T-cell (primary cell): Measurements from ENCODE around the gene ADAM17. TPM values are rescaled to one million over a fixed set of nuclear protein-coding genes. Genes with fewer than 3 reads are reported as not detected.
A peak's percentile ranks its signal among the peaks of the same experiment; 100 is the strongest.

ENCODE experiments used
- ATAC-seq, 4 experiments: fragments of 200-7000 bp in 3 of 4; fragments of 150-1000 bp in 1 of 4; cut with Tn5 transposase; replicated peaks in 1 of 4; 1 replicate in 3 of 4; 2 replicates in 1 of 4; pipeline ENCODE4 v1.10.0; 2021; ENCODE audit warnings: moderate library complexity in 3 of 4, mild to moderate bottlenecking in 2 of 4, moderate number of reproducible peaks in 1 of 4
- CTCF ChIA-PET, 2 donors: fragments of 300-600 bp; sonication (Branson Sonifier 250); formaldehyde crosslinking; loops; one replicate each; lab custom pipeline; 2022; ENCODE audit warnings: antibody characterized with exemption in 2 of 2; lab: Charles Lee
- POLR2A ChIA-PET, 2 donors: fragments of 300-600 bp; sonication (Branson Sonifier 250); formaldehyde crosslinking; loops; one replicate each; lab custom pipeline; 2022; ENCODE audit warnings: antibody characterized with exemption in 2 of 2; lab: Charles Lee
- DNase-seq, 35 experiments: peaks; one replicate each; pipeline versions ENCODE4 v3.0.0 to v3.0.0-alpha.2; 2013 to 2023
- H3K27ac ChIP-seq: one replicate; pipeline ENCODE4 v1.5.1; 2013; ENCODE audit warnings: low read length
- H3K27me3 ChIP-seq, 2 experiments: replicated peaks in 1 of 2; 1 replicate in 1 of 2; 2 replicates in 1 of 2; pipeline versions ENCODE4 v1.6.1 to v1.7.0; 2013; ENCODE audit warnings: low read length in 1 of 2, mixed read lengths in 1 of 2; ENCODE audit not compliant: control insufficient read depth in 2 of 2, insufficient read depth in 2 of 2; ENCODE audit errors: extremely low read depth in 1 of 2
- H3K36me3 ChIP-seq, 2 donors: 1 replicate in 1 of 2; 2 replicates in 1 of 2; pipeline versions ENCODE4 v1.6.1 to v1.7.0; 2013; ENCODE audit warnings: low read length in 1 of 2; ENCODE audit not compliant: control insufficient read depth in 2 of 2, insufficient read depth in 1 of 2; ENCODE audit errors: extremely low read depth in 1 of 2
- H3K4me1 ChIP-seq, 2 experiments: 1 replicate in 1 of 2; 2 replicates in 1 of 2; pipeline versions ENCODE4 v1.6.1 to v1.7.0; 2013; ENCODE audit warnings: low read length in 2 of 2, mixed read lengths in 1 of 2; ENCODE audit not compliant: insufficient read depth in 2 of 2, control insufficient read depth in 1 of 2; ENCODE audit errors: extremely low read depth in 1 of 2
- H3K4me3 ChIP-seq, 2 donors: 1 replicate in 1 of 2; 2 replicates in 1 of 2; pipeline versions ENCODE4 v1.5.1 to v1.7.0; 2013; ENCODE audit warnings: mild to moderate bottlenecking in 2 of 2, low read length in 1 of 2, moderate library complexity in 1 of 2; ENCODE audit not compliant: control insufficient read depth in 1 of 2; ENCODE audit errors: extremely low read depth in 1 of 2
- H3K9me3 ChIP-seq: 2 replicates; pipeline ENCODE4 v1.7.0; 2013
- H3K27ac Mint-ChIP-seq, 2 donors: one replicate each; pipeline ENCODE4 v1.8.0; 2020 to 2021; ENCODE audit warnings: mild to moderate bottlenecking in 2 of 2, mixed read lengths in 2 of 2
- H3K27me3 Mint-ChIP-seq, 2 donors: one replicate each; pipeline ENCODE4 v1.8.0; 2021 to 2022; ENCODE audit warnings: mixed read lengths in 2 of 2
- H3K36me3 Mint-ChIP-seq: one replicate; pipeline ENCODE4 v1.8.0; 2021; ENCODE audit warnings: mixed read lengths
- H3K4me1 Mint-ChIP-seq, 3 donors: one replicate each; pipeline ENCODE4 v1.8.0; 2020 to 2022; ENCODE audit warnings: mixed read lengths in 3 of 3, mild to moderate bottlenecking in 1 of 3
- H3K4me3 Mint-ChIP-seq, 3 donors: one replicate each; pipeline ENCODE4 v1.8.0; 2020 to 2022; ENCODE audit warnings: mild to moderate bottlenecking in 3 of 3, mixed read lengths in 3 of 3, moderate library complexity in 3 of 3
- H3K9me3 Mint-ChIP-seq, 3 donors: one replicate each; pipeline ENCODE4 v1.8.0; 2020 to 2022; ENCODE audit warnings: mixed read lengths in 3 of 3
- WGBS: methylation state at CpG from one replicate; pipeline ENCODE4 v1.1.5; 2013; ENCODE audit warnings: missing lambda C conversion rate; ENCODE audit not compliant: insufficient coverage; 5-methylcytosine and 5-hydroxymethylcytosine counted together
- total RNA-seq, 35 experiments: library from RNA in 6 of 35; stranded (reverse) in 6 of 35; fragments of 120-200 nt in 1 of 35; gene quantifications; one replicate each; pipeline versions ENCODE4 v1.2.1 to v1.2.4 and lab custom pipeline; 2013 to 2026

Gene ADAM17
- total RNA-seq, 5 donors from 2014 or later (not counting 1 experiment from before 2014, with no cell fraction given), result 26.5 to 34.5 (median 29.5) TPM

DNA sequence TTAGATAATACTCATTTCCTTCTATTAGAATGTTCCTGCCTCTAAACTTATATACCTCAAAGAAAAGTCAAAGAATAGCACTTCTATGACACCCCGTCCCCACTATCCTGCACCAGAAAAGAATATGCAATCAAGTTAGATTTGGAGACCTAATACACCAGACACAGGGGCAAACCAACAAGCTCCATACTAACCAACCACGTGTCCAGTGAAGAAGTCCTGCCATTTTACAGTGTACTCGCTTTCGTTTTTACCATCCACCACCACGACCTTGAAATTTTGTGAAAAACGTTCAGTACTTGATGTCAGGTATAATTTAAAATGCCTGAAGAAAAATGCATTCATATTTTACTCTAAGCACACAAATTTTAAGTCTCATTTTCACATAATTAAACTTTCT, 19.1 kb downstream of the ADAM17 start:
- no peaks in the 10 kb centered on the region for H3K9me3 ChIP-seq
- peaks cover under 1 to 27% of the 10 kb centered on the region in 2 donors for H3K36me3 ChIP-seq
- no peaks in the 10 kb centered on the region for H3K27me3 Mint-ChIP-seq
- no peak overlapping the region for H3K4me3 ChIP-seq
- no peak overlapping the region for H3K4me3 Mint-ChIP-seq
- H3K27ac Mint-ChIP-seq, result no peak overlapping the region
- ChIA-PET POLR2A (interaction anchor here in 1 of 2 donors (0.6 kb wide), 1 partner anchor 94 kb away, joined by 20 read pairs; the partner anchor contains the start of gene YWHAQ), CTCF (no interaction called here)
- peaks cover 25% of the 10 kb centered on the region for H3K36me3 Mint-ChIP-seq
- no peaks in the 10 kb centered on the region for H3K4me1 ChIP-seq
- no peak for DNase-seq
- no peak overlapping the region for H3K27ac ChIP-seq
- peaks cover 0 to 30% (median 23%) of the 10 kb centered on the region in 3 donors for H3K4me1 Mint-ChIP-seq
- no peaks in the 10 kb centered on the region for H3K9me3 Mint-ChIP-seq
- ATAC-seq, result no peak
- H3K27me3 ChIP-seq, result no peaks in the 10 kb centered on the region
- 94% methylated on average over 3 of the region's 6 CpGs for WGBS

- ChIA-PET CTCF (no interaction called here), POLR2A (interaction anchor here in 1 of 2 donors (0.6 to 1.0 kb wide), 2 partner anchors 60 to 120 kb away, joined by 3 to 4 read pairs; no protein-coding TSS in a partner anchor)
- H3K4me3 ChIP-seq, result no peak overlapping the region
- DNase-seq, result no peak
- Mint-ChIP-seq H3K4me3 (no peak overlapping the region), H3K9me3 (no peaks in the 10 kb centered on the region), H3K4me1 (peaks cover 0 to 27% (median 23%) of the 10 kb centered on the region in 3 donors), H3K27me3 (no peaks in the 10 kb centered on the region), H3K27ac (peak overlapping the region in 1 of 2 donors; percentile 44), H3K36me3 (peaks cover 30% of the 10 kb centered on the region)
- WGBS, result no CpG with 5 or more reads among the region's 1 CpG
- H3K27me3 ChIP-seq, result no peaks in the 10 kb centered on the region
- H3K4me1 ChIP-seq, result no peaks in the 10 kb centered on the region
- no peak for ATAC-seq
- H3K27ac ChIP-seq, result no peak overlapping the region
- H3K36me3 ChIP-seq, result peaks cover 5 to 29% of the 10 kb centered on the region in 2 donors
- H3K9me3 ChIP-seq, result no peaks in the 10 kb centered on the region
Measured at GRCh38 chr2:9535177-9535576, 20.5 kb downstream of the ADAM17 start.

DNA sequence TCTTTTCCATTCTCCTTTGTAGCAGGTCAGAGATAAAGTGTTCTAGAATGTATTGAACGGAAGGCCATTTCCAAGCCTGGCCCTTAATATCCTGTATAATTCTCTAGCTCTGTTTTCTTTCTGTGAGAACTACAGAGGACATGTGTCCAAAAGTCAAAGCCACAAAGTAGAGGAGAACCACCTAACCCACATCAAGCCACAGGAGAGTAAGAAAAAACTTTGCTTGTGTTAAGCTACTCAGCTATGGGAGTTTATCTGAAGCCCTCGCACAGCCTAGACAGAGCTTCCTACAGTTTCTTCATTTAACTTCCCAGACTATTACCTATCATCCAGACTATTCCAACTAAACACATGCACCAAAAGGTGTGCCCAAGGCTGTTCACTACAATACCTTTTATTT, 22.0 kb downstream of the ADAM17 start:
- no peaks in the 10 kb centered on the region for H3K9me3 ChIP-seq
- ATAC-seq (no peak), DNase-seq (no peak)
- H3K27me3 Mint-ChIP-seq, result no peaks in the 10 kb centered on the region
- H3K27ac Mint-ChIP-seq, result no peak overlapping the region
- WGBS, result 100% methylated on average over 1 of the region's 2 CpGs
- no peaks in the 10 kb centered on the region for H3K4me1 ChIP-seq
- peaks cover 39% of the 10 kb centered on the region for H3K36me3 Mint-ChIP-seq
- peaks cover 5 to 42% of the 10 kb centered on the region in 2 donors for H3K36me3 ChIP-seq
- no peak overlapping the region for H3K4me3 ChIP-seq
- no peak overlapping the region for H3K27ac ChIP-seq
- H3K27me3 ChIP-seq, result no peaks in the 10 kb centered on the region
- ChIA-PET POLR2A (interaction anchor here in 1 of 2 donors (0.5 kb wide), 1 partner anchor 11 kb away, joined by 3 read pairs; no protein-coding TSS in a partner anchor), CTCF (interaction anchor here in 1 of 2 donors (0.6 kb wide), 1 partner anchor 339 kb away, joined by 13 read pairs; no protein-coding TSS in a partner anchor)
- H3K9me3 Mint-ChIP-seq, result no peaks in the 10 kb centered on the region
- H3K4me1 Mint-ChIP-seq, result peaks cover 0 to 20% (median 17%) of the 10 kb centered on the region in 3 donors
- H3K4me3 Mint-ChIP-seq, result no peak overlapping the region

DNA sequence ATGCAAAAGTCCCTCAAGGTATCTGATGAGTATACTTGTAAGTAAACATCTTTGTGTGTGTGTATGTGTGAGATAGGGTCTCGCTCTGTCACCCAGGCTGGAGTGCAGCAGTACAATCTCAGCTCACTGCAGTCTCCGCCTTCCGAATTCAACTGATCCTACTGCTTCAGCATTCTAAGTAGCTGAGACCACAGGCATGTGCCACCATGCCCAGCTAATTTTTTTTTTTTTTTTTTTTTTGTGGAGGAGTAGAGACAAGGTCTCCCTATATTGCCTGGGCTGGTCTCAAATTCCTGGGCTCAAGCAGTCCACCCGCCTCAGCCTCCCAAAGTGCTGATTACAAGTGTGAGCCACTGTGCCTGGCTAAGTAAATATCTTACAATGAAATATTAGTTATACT, 23.2 kb downstream of the ADAM17 start:
- Mint-ChIP-seq H3K4me3 (no peak overlapping the region), H3K36me3 (peaks cover 48% of the 10 kb centered on the region), H3K27me3 (no peaks in the 10 kb centered on the region), H3K27ac (no peak overlapping the region), H3K9me3 (no peaks in the 10 kb centered on the region), H3K4me1 (peaks cover 5 to 14% (median 13%) of the 10 kb centered on the region in 3 donors)
- ChIA-PET POLR2A (interaction anchor here in 1 of 2 donors (0.6 kb wide), 1 partner anchor 8 kb away, joined by 3 read pairs; no protein-coding TSS in a partner anchor), CTCF (interaction anchor here (0.7 kb wide), 2 partner anchors 23 to 231 kb away, joined by 3 to 5 read pairs; no protein-coding TSS in a partner anchor)
- no CpG with 5 or more reads among the region's 4 CpGs for WGBS
- Histone ChIP-seq H3K4me3 (no peak overlapping the region), H3K9me3 (no peaks in the 10 kb centered on the region), H3K4me1 (no peaks in the 10 kb centered on the region), H3K36me3 (peaks cover 5 to 46% of the 10 kb centered on the region in 2 donors), H3K27ac (no peak overlapping the region), H3K27me3 (no peaks in the 10 kb centered on the region)
- ATAC-seq, result no peak
- no peak for DNase-seq

DNA sequence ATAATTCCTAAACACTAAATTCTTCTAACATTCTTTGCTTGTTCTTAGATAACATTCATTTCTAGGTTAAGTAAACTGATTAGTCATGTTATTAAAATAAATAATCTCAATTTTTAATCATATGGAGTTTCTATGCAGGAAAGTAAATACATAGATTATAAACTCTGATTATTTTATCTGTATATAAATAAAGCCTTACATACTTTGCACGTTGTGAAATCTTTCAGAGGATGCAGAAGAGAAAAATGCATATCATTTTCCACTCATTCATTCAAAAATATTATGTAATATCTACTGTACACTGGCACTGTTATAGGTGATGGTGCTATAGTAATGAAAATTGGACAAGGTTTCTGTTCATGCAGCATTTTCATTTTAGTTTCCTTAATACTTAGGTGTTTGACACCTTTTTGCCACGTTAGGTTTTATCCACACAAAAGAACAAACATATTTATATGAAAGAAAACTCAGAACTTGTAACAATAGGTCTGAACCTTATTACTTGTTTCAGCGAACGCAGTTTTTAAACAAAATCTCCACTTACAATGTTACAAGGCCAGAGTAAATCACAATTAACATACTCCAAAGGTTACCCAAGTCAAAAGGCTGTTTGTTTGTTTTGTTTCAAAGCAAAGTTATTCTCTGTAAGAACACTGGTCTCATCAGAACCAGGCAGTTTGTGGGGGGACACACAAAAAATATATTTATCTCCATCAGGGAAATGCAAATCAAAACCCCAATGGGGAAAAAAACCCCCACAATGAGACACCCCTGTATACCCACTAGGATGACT, 27.4 kb downstream of the ADAM17 start:
- CTCF ChIA-PET, result interaction anchor here in 1 of 2 donors (0.6 kb wide), 1 partner anchor 748 kb away, joined by 3 read pairs; no protein-coding TSS in a partner anchor
- Mint-ChIP-seq H3K27ac (no peak overlapping the region), H3K9me3 (no peaks in the 10 kb centered on the region), H3K27me3 (no peaks in the 10 kb centered on the region), H3K36me3 (peaks cover 50% of the 10 kb centered on the region), H3K4me3 (no peak overlapping the region), H3K4me1 (peaks cover 0 to 12% (median 3%) of the 10 kb centered on the region in 3 donors)
- no peaks in the 10 kb centered on the region for H3K27me3 ChIP-seq
- no peak for DNase-seq
- no peak for ATAC-seq
- H3K9me3 ChIP-seq, result no peaks in the 10 kb centered on the region
- peaks cover 5 to 58% of the 10 kb centered on the region in 2 donors for H3K36me3 ChIP-seq
- POLR2A ChIA-PET, result no interaction called here
- no peaks in the 10 kb centered on the region for H3K4me1 ChIP-seq
- no peak overlapping the region for H3K4me3 ChIP-seq
- H3K27ac ChIP-seq, result no peak overlapping the region
- no CpG with 5 or more reads among the region's 4 CpGs for WGBS

DNA sequence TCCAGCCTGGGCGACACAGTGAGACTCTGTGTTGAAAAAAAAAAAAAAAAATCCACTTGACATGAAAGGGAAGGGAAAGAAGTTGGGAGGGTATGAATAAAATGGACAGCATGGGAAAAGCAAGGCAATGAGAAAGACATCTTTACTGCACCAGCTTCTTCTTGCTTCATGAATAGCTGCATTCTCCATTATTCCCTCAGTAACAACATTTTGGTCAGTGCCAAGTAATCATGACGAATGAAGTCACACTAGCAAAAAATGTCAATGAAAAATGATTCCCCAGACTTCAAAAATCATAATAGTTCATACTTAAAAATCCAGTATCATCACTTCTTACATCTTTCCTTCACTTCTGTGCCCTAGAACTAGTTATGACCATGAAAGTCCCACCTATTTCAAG, 30.4 kb downstream of the ADAM17 start:
- Histone ChIP-seq H3K9me3 (no peaks in the 10 kb centered on the region), H3K36me3 (peaks cover 0 to 64% of the 10 kb centered on the region in 2 donors), H3K4me3 (no peak overlapping the region), H3K27me3 (no peaks in the 10 kb centered on the region), H3K4me1 (no peaks in the 10 kb centered on the region), H3K27ac (no peak overlapping the region)
- POLR2A ChIA-PET, result interaction anchor here in 1 of 2 donors (0.7 kb wide), 1 partner anchor 20 kb away, joined by 11 read pairs; no protein-coding TSS in a partner anchor
- H3K36me3 Mint-ChIP-seq, result peaks cover 62% of the 10 kb centered on the region
- no peak for ATAC-seq
- no peak for DNase-seq
- H3K27me3 Mint-ChIP-seq, result no peaks in the 10 kb centered on the region
- H3K27ac Mint-ChIP-seq, result no peak overlapping the region
- peaks cover 0 to 12% (median 4%) of the 10 kb centered on the region in 3 donors for H3K4me1 Mint-ChIP-seq
- WGBS, result 100% methylated on average over 2 of the region's 2 CpGs
- H3K9me3 Mint-ChIP-seq, result no peaks in the 10 kb centered on the region
- H3K4me3 Mint-ChIP-seq, result no peak overlapping the region
- CTCF ChIA-PET, result no interaction called here
